ENCODE measurements around the gene PLCL2.

DNA sequence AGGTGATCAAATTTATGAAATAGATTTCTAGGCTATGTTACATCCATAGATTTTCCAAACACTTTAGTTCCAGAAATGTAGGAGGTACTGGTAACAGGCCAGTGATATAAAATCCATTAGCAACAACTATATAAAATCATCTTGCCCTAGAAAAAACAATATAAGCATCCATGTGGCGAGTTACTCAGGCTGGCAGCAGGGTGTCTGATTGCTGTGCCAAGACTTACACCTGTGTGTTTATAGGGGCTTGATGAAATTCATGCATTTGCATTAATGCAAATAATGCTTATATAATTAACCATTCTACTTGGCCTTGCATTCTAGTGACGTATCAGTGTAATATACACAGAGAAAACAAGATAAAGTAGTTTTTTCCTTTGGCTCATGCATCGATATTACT lies 153.4 kb downstream of the PLCL2 start:
- TF ChIP-seq YY1 (IDR thresholded peaks at IDR 0.05; ENCODE audit: insufficient read depth, insufficient read length) (no peak), SUZ12 (IDR thresholded peaks at IDR 0.05; ENCODE audit: extremely low read depth, insufficient read depth, insufficient read length) (no peak)
